Right renal pelvis (tissue), 4 donors: Measurements from ENCODE around the gene CSH1. TPM values are rescaled to one million over a fixed set of nuclear protein-coding genes. Genes with fewer than 3 reads are reported as not detected.
A peak's percentile ranks its signal among the peaks of the same experiment; 100 is the strongest.
"Not testable (repeated sequence)": the region's sequence is repeated elsewhere in the genome, so short reads cannot be mapped to it uniquely, and the experiment has no call there.

Experiments used
- DNase-seq, 4 donors: peaks; one replicate each; pipeline ENCODE4 v3.0.0-alpha.2; 2013; ENCODE audit warnings: low read depth in 4 of 4, low spot score in 3 of 4, missing footprints in 1 of 4
- polyA plus RNA-seq, 4 donors: library from polyadenylated mRNA; unstranded; fragments of 120-200 nt; gene quantifications; one replicate each; pipeline ENCODE4 v1.2.1, GENCODE V29; 2013; ENCODE audit not compliant: insufficient read length in 4 of 4

Gene CSH1
- 1 to 10 TPM in 2 of 4 donors, under 1 TPM in 1, not detected in 1; 0.98 to 5.2 (median 1.3) TPM for polyA plus RNA-seq

DNA sequence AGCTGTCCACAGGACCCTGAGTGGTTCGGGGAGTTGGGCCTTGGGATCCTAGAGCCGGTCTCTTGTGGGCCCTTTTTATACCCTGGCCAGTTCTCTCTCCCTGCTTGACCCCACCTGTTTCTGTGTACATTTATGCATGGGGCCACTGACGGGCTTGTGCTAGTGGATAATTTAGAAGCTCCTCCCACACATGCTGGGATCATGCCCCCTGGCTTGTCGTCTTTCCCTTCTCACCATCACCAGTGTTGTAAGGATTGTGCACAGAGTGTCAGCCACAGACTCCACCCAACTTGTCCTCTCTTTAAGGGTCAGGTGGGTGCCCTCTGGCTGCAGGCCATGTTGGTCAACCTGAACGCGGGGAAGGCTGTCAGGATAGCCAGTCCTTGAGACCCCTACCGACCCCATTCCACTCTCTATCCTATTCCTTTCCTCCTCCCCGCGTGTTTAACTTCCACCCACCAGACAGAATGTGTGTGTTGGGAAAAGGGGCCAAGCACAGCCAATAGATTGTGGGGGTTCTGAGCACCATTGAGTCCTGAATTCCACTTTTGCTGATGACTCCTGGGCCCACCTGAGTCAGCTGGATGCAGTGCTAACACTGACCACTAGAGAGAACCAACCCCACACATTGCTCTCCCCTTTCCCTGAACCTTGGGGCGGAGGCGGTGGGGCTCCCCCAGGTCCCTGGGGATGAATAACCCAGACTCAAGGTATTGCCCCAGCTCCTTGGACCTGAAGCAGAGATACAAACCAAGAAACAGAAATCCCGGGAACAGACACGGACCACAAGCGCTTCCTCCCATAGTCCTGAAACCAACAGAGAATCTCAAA lies at the start of gene CSH1:
CSH1 (minus strand) TSS at position 51 of the 831 bp plus-strand sequence. CDS start 63 bp downstream, outside the sequence.
- DNase-seq: not testable (repeated sequence)

DNA sequence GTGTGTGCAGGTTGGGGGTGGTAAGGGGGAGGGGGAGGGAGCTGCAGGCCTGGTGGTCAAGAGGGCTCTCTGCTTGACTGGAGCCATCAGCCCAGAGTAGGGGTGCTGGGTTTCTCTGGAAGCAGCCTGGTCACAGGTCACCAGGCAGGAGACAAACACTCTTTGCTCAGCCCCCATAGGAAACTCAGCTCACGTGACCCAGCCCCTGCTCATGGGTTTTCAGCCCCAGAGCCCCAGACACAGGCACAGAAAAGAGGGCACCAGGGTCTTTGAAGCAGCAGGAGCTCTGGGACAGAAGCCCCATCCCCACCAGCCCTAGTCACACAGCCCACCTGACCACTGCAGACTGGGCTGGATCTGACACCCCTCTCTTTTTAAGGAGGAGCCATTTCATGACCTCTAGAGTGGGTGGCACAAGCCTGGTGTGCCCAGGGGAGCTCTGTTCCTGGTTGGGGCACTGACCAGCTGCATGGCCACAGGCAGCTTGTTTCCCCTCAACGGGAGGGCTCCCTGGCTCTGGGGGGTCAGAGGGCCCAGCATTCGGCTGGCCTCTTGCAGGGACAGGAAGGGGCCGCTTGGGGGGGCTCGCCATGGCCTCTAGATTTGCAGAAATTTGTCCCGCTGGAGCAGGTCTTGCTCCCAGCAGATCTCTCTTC lies 49.5 kb upstream of the CSH1 start:
- peak in 1 of 4 donors; percentile 14 for DNase-seq

DNA sequence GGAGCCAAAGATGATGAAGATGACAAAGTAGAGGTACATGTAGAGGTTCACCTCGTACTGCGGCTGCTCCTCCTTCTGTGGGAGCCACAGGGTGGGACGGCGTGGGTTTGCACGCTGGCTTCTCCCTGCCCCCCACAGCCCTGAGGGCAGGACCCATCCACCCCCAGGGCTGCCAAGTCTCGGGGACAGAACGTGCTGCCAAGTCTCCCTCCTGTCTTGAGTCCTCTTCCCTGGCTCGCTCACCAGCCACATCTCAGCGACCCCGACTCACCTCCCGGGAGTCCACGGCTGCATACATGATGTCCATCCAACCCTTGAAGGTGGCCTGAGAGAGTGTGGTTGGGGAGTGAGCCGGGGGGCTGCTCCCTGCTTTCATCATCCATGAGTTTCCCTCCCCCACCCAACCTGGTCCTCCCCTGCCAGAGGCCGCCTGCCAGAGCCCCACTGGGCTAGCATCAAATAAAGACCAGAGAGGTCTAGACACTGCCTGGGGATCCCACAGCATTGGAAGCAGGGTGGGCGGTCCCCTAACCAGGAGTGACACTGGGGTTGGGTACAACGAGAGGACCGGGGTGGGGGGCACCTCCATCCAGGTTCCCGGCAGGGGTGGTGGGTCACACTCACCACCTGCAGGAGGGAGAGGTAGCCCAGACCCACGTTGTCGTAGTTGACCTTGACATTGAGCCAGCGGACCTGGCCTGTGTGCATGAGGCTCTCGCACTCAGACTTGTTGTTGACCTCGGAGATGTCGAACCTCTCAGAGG lies 48.5 kb upstream of the CSH1 start:
- no peak for DNase-seq

DNA sequence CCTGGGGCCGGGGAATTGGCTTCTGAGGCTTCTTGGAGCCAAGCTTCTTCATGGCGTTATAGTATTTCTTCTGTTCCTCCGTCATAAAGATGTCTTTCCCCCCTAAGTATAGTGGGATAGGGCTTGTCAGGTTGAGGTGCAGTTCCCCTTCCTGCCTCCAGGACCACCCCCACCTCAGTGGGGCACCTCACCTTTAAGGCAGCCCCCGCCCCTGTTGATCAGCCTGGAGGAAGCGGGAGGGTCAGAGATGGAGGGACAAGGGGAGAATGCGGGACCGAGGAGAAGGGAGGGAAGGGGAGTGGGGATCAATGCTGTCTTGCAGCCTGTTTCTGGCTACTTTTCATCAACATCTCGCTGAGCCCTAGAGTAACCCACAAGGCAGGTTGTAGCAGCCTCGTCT lies 47.4 kb upstream of the CSH1 start:
- no peak for DNase-seq

DNA sequence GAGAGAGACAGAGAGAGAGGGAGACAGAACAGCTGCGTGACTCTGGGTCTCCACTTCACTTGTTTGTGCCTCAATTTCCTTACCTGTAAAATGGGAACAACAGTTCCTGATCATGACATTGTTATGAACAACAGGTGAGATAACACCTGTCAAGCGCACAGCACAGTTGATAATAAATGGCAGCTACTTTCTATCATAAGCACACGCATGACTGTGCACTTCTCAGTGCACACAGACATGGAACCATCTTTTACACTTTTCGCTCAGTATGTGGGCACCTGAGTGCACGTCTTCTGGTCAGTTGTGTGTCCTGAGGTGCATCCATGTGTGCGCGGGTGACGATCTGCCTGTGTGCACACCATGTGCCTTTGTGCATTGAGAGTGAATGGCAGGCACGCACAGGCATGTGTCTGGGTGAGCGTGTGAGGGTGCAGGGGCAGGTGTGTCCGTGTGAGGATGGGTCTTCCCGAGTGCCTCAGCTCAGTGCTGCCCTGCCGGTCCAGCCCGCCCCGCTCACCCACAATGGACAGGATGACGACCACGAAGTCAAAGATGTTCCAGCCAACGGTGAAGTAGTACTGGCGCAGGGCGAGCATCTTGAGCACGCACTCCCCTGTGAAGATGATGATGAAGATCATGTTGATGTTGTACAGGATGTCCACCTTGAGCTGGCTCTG lies 46.1 kb upstream of the CSH1 start:
- DNase-seq: no peak

DNA sequence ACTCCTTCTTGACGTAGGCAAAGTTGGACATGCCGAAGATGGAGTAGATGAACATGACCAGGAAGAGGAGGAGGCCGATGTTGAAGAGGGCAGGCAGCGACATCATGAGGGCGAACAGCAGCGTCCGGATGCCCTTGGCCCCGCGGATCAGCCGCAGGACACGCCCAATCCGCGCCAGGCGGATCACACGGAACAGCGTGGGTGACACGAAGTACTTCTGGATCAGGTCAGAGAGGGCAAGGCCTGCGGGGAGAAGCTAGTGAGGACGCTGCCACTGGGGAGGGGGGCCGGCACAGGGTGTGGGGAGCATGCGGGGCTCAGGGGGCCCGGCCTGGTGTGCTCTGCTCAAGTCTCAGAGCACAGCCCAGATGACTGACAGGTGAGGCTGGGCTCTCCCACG lies 45.4 kb upstream of the CSH1 start:
- DNase-seq: no peak

DNA sequence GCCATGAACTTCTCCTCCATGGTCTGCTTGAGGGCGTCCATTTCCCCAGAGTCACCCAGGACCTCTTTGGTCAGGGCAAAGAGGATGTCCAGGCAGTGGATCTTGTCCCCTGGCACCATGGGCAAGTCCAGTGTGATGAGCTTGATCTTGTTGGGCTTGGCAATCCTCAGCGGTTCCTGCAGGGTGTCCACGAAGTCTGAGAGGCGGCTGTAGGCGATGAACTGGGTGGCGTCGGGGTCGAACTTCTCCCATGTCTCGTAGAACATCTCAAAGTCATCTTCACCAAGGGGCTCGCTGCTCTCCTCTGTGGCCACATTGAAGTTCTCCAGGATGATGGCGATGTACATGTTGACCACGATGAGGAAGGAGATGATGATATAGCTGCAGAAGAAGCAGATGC lies 44.8 kb upstream of the CSH1 start:
- no peak for DNase-seq

DNA sequence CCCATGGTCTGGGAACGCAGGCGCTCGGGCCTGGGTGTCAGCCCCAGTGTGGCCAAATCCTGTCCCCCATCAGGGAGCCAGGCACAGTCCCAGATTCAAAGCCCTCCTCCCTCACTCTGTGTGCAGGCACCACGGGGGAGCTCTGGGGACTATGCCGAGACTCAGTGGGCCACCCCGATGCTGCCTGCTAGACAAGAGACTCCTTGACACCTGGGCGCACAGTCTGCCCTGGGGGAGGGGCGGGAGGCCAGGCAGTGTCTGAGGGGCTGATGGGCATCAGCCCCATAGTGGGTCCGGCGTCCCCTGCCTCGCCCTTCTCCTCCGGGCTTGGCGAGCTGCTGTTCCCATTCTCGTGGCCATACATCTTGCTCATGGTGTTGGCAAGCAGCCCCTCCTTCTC lies 44.2 kb upstream of the CSH1 start:
- DNase-seq: no peak

DNA sequence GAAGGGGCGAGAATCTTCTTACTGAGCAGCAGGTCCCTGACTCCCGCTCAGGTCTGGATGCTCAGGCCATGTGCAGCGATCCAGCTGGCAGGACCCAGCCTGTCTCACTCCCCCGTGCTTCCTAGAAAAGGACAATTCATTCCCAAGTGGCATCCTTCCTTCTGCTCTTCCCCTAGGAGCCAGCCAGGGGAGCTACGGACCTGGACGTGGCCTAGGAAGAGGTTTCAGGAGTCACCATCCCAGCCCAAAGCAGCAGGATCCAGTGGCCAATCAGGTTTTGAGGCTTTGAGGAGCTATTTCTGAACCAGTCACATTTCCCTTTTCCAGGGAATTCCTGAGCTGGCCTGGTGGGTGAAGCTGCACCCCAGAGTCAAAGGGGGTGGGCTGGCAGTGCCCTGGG lies 43.5 kb upstream of the CSH1 start:
- no peak for DNase-seq

DNA sequence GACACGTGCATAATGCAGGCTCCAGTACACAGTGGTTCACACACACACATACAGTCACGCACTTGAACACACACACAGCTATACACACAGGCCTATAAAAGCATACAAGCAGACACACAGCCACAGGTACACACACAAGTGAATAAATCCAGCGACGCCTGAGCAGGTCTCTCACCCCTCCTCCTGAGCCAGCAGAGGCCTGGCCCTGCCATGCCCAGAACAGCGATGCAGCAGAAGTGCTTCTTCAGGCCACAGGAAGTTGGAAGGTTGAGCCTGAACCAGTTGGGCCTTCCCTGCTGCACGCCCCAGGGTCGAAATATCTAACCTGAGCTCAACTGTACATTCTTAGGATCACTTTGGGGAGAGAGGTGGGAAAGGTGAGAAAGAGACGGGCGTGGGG lies 43.0 kb upstream of the CSH1 start:
- DNase-seq: no peak

DNA sequence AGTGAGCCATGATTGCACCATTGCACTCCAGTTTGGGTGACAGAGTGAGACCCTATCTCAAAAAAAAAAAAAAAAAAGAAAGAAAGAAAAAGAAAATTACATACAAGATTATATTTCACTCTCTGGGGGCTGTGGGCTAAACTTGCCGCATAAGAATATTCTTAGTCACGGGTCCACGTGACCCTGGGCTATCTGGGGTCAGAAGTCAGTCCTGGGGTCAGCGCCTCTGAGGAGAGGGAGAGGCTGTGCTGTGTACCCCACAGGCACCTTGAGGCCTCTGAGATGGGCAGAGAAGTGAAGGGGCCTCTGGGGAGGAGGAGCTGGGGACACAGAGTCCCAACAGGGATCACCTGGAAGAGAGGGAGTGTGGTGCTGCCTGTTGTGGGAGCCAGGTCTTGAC lies 41.5 kb upstream of the CSH1 start:
- DNase-seq: no peak

DNA sequence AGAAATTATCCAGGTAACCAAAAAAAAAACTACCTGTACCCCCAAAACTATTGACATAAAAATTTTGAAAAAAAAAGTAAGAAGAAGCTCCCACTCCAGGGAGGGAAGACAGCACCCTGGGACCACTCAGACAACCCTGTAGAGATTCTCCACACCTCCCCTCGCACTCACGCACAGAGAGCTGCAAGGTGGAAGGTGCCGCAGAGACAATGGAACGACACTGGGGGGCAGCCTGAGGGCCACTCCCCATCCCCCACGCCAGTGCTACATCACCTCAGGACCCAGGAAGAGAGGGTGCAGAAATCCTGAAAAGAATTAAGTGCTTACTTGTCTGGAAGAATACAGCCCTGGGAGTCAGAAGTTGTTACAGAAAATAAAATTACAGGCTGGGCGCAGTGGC lies 40.9 kb upstream of the CSH1 start:
- no peak for DNase-seq

DNA sequence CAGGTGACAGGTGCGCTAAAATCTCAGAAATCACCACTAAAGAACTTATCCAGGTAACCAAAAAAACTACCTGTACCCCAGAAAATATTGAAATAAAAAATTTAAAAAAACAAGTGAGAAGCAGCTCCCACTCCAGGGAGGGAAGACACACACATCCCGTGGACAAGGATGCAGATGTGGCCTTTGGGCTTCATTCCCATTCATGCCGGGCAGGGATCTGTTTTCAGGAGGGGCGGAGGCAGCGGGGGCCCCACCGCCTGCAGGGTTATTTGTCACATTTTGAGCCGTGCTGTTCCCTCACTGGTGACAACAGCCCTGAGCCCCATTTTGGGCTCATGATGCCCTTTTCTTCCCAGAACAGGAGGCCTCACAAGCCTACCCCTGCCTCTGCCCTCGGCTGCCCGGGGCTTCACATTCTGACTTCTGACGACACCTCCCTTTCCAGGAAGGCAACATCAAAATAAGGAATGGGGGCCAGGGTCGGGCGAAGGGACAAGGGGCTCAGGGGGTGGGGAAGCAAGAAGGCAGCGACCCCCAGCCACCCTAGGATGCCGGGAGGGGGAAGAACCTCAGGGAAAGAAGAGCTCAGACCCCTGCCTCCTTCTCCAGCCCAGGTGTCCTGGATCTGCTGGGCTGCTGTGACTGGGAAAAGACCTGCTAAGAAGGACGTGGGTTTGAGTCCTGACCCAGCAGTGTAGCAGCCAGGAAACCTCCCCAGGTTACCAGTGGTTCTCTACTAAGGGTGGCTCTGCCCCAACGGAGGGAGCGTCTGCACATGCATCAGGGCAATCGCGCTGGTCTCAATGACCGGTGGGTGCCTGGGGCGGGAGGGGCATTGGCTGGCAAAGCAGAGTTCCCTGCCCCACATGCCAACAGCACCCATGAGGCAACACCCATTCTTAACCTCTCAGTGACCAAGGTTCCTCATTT lies 38.1 kb upstream of the CSH1 start:
- DNase-seq: no peak

DNA sequence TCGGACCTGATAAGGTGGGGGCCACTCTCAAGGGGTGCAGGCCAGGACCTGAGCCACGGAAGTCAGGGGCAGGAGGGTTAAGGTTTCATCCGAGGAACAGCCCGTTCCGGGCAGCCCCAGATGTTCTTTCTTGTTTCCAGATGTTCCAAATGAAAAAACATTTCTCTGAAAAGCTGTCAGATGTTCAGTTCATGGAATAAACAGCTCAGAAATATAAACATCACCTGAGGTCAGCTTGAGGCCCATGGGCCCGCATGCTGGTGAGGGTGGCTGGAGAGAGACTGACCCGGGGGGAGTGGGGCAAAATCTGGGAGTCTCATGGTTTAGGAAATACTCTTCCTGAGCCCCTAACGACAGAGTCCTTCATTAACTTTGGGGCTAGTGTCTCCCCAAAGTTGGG lies 37.2 kb upstream of the CSH1 start:
- no peak for DNase-seq

DNA sequence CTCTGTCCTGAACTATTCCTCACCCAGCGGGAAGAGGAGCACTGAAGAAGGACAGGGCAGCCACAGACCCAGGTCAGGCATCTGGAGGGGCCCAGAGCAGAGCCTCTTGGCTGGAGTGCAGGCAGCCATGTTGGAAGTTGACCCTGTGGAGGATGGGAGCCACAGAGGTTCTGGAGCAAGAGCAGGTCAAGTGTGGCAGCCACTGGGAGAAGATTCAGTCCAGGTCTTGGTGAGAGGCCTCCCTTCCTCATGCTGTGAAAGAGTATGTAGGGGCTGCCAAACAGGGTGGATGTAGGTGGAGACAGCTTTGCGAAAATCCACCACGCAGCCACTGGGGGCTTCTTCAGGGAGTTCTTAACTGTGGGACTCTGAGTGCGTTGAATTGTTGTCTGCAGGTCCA lies 36.3 kb upstream of the CSH1 start:
- no peak for DNase-seq

DNA sequence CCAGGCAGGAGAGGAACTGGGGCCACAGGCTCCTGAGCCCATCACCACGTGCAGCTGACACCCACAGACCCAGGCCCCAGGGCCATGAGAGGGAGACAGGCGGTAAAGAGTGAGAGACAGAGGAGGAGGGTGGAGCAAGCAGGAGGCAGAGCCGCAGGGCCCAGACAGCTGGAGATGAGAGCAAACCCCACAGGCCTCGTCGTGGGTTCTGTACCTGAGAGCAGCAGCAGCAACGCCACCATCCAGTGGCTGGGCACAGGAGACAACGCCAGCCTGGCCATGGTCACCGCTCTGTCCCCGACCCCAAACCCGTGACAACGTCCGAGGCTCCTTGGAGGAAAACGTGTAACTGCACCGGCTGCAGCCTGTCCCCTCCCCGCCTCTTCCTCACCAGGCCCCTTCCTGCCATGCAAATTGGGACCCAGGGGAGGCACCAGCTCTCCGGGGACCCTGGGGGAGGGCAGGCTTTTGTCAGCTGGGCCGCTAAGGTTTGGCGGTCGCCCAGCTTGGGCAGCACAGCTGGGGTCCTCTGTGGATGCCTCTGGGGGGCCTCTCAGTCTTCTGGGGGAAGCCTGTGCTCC lies 35.7 kb upstream of the CSH1 start, which contains the start of gene CD79B:
CD79B (minus strand) TSS at position 351 of the 581 bp plus-strand sequence; CDS start at position 281, 70 bp downstream.
- DNase-seq: no peak

DNA sequence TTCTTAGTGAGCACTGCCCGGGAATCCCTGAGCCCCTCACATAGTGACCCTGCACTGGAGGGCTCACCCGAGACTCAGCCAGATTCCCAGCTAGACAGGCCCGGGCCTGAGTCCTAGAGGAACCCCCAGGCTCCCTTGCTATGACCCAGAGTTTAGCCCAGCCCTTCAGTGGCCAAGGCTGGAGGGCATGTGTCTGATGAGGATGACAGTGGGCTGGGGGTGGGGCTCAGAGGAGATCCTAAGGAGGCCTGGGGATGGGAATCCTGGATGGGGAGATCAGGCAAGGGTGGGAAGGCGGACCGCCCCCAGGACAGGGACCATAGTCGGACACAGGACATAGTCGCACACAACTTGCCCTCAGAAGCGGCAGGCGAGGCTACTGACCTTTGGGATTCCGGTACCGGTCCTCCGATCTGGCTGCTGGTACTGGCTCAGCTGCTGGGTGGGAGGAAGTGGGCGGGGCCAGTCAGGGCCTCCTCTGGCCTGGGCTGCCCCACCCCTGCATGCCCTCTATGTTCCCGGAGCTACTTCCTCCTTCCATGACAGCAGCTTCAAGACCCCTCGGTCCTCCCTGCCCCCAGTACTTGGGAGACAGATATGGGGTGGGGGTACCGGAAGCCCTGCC lies 34.7 kb upstream of the CSH1 start:
- DNase-seq: no peak

DNA sequence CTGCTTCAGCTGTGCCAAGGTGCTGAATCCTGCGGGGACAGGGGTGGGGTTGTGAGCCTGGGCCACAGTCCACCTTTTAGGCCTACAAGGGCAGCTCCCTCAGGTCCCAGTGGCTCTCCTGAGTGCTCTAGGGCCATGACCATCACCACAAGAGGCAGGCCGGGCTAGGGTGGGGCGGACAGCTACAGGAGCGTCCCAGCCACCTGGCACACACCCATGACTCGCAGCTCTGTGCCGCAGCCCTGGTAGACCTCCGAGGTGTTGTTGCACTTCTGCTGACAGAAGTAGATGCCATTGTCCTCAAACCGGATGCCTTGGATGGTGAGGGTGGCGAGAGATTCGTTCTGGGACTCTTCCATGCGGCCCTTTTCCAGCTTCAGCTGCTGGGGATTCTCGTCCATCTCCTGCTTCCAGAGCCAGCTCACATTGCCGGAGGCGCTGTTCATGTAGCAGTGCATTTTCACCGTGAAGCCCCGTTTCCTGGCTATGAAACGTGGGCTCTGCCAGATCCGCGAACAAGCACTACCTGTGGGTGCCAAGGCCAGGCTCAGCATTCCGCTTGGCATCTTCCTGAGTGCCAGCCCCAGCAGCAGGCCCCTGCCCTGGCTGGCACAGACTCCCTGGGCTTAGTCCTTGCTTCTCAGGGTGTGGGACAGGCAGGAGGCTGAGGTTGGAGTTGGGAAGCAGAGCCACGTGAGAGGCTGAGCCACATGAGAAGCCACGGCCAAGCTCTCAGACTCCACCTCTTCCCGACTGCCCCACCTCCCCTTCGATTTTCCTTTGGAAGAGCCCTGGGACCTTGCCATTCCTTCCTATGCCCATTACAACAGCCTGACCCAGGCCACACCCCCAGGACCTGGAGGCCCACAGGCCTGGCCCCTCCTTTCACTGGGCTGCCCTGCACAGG lies 33.7 kb upstream of the CSH1 start:
- no peak for DNase-seq
